GM12878 (cell line): ENCODE results near the gene PCDHGA4. TPM values are rescaled to one million over a fixed set of nuclear protein-coding genes. Genes with fewer than 3 reads are reported as not detected.

Experiments used
- ATAC-seq: fragments of 200-7000 bp; cut with Tn5 transposase; 3 replicates; pipeline ENCODE4 v1.9.1; 2020; ENCODE audit warnings: mild to moderate bottlenecking, moderate library complexity
- BruUV-seq: library from RNA; stranded (reverse); fragments of 400-500 nt; replicated peaks from 2 replicates; lab custom pipeline; 2021; lab: Mats Ljungman, UMichigan
- CTCF ChIA-PET: fragments of 300-600 bp; sonication (Branson Sonifier 250); formaldehyde crosslinking; extraction: SDS; loops from one replicate; lab custom pipeline; 2021; ENCODE audit warnings: inconsistent platforms; lab: Yijun Ruan, JAX
- POLR2A ChIA-PET: fragments of 350-600 bp; formaldehyde crosslinking; extraction: SDS; loops from one replicate; lab custom pipeline; 2021; ENCODE audit warnings: inconsistent platforms; lab: Charles Lee
- RAD21 ChIA-PET: fragments of 300-600 bp; sonication (Branson Sonifier 250); formaldehyde crosslinking; loops from one replicate; lab custom pipeline; 2023; ENCODE audit warnings: antibody characterized with exemption; ENCODE audit not compliant: unreplicated experiment; lab: Charles Lee
- SMC1A ChIA-PET: fragments of 300-600 bp; sonication (Branson Sonifier 250); formaldehyde crosslinking; loops from one replicate; lab custom pipeline; 2023; ENCODE audit not compliant: unreplicated experiment, uncharacterized antibody; lab: Charles Lee
- DNase-seq: peaks from one replicate; pipeline ENCODE4 v3.0.0-alpha.2; 2011; ENCODE audit warnings: low read depth, low spot score
- FAIRE-seq: peaks from 3 replicates; lab custom pipeline; 2011; peaks lifted over from hg19 to GRCh38; lab: Jason Lieb, UNC
- H2AFZ ChIP-seq: 2 replicates; pipeline ENCODE4 v1.6.0; 2011; ENCODE audit warnings: low read depth, low read length, control low read depth; ENCODE audit not compliant: control insufficient read depth
- H3K27ac ChIP-seq: 2 replicates; pipeline ENCODE4 v1.5.1; 2011; ENCODE audit warnings: control low read depth; ENCODE audit not compliant: control insufficient read depth, insufficient read depth
- H3K27me3 ChIP-seq, 2 experiments: replicated peaks in 1 of 2; 2 replicates each; pipeline versions ENCODE4 v1.6.0 to v1.6.1; 2011; ENCODE audit warnings: low read length in 1 of 2; ENCODE audit not compliant: control insufficient read depth in 2 of 2, insufficient read depth in 2 of 2
- H3K36me3 ChIP-seq, 2 experiments: 2 replicates each; pipeline ENCODE4 v1.5.1; 2011; ENCODE audit warnings: low read length in 1 of 2; ENCODE audit not compliant: control insufficient read depth in 2 of 2, insufficient read depth in 2 of 2
- H3K4me1 ChIP-seq: 2 replicates; pipeline ENCODE4 v1.6.1; 2011; ENCODE audit warnings: mild to moderate bottlenecking, low read length, moderate library complexity, mixed read lengths; ENCODE audit not compliant: control insufficient read depth, insufficient read depth
- H3K4me2 ChIP-seq: 2 replicates; pipeline ENCODE4 v1.6.0; 2011; ENCODE audit warnings: control low read depth; ENCODE audit not compliant: control insufficient read depth, insufficient read depth
- H3K4me3 ChIP-seq: fragments of 200-600 bp; sonication (generic); 2 replicates; pipeline ENCODE4 v1.5.1; 2016
- H3K79me2 ChIP-seq: 2 replicates; pipeline ENCODE4 v1.6.0; 2011; ENCODE audit warnings: low read length; ENCODE audit not compliant: control insufficient read depth, insufficient read depth
- H3K9ac ChIP-seq: 2 replicates; pipeline ENCODE4 v1.8.0; 2011; ENCODE audit warnings: low read length, control low read depth, mixed read lengths; ENCODE audit not compliant: control insufficient read depth, insufficient read depth
- H3K9me3 ChIP-seq: replicated peaks from 3 replicates; pipeline ENCODE4 v1.5.1; 2011; ENCODE audit warnings: mild to moderate bottlenecking, low read length; ENCODE audit not compliant: control insufficient read depth, insufficient read depth
- H4K20me1 ChIP-seq: 2 replicates; pipeline ENCODE4 v1.6.0; 2011; ENCODE audit not compliant: control insufficient read depth, insufficient read depth
- BACH1 ChIP-seq: fragments of 450-650 bp; IDR thresholded peaks from 2 replicates; pipeline ENCODE4 v1.6.1; 2017; ENCODE audit warnings: mild to moderate bottlenecking, borderline replicate concordance
- IRF4 ChIP-seq: IDR thresholded peaks from 2 replicates; pipeline ENCODE4 v1.6.1; 2011; ENCODE audit warnings: low read depth, low read length
- NBN ChIP-seq: fragments of 450-650 bp; IDR thresholded peaks from 2 replicates; pipeline ENCODE4 v1.6.1; 2016
- SRF ChIP-seq, 2 experiments: IDR thresholded peaks; 2 replicates each; pipeline ENCODE4 v1.6.1; 2011; ENCODE audit warnings: low read depth in 2 of 2, low read length in 2 of 2, mild to moderate bottlenecking in 1 of 2, moderate library complexity in 1 of 2
- ZNF622 ChIP-seq: fragments of 450-650 bp; IDR thresholded peaks from 2 replicates; pipeline ENCODE4 v1.6.1; 2017; ENCODE audit warnings: mild to moderate bottlenecking, inconsistent platforms
- WGBS: methylation state at CpG from one replicate; pipeline ENCODE4 v1.1.6; 2016; ENCODE audit warnings: low lambda C conversion rate; ENCODE audit not compliant: insufficient replicate concordance, insufficient coverage; ENCODE audit errors: missing lambda C conversion rate; 5-methylcytosine and 5-hydroxymethylcytosine counted together
- in situ Hi-C: fragments of 300-500 bp; cut with MboI; formaldehyde crosslinking; loops from 9 replicates; pipeline ENCODE4 v1.14.3; 2018; ENCODE audit warnings: mixed read lengths
- intact Hi-C: fragments of 100-400 bp; cut with micrococcal nuclease; formaldehyde crosslinking; loops from one replicate; pipeline ENCODE4 v1.14.2; 2022; ENCODE audit not compliant: unreplicated experiment
- polyA plus RNA-seq, 11 experiments: library from polyadenylated mRNA; depleted of rRNA in 4 of 11; unstranded in 6 of 11; stranded (reverse) in 5 of 11; fragments of >200 nt; fragmentation: Nextera tagmentation in 4 of 11; fragmentation: Illumina TruSeq in 1 of 11; extraction: Ambion mirVana in 4 of 11; extraction: Trizol in 1 of 11; gene quantifications; 1 replicate in 1 of 11; 2 replicates in 10 of 11; pipeline versions ENCODE4 v1.2.1 to v1.2.3, GENCODE V29; 2011 to 2016; ENCODE audit warnings: inconsistent platforms in 2 of 11, missing spikeins in 2 of 11, low read depth in 1 of 11
- total RNA-seq, 4 experiments: library from RNA; depleted of rRNA in 3 of 4; stranded (reverse); fragments of >200 nt in 3 of 4; fragmentation: Illumina TruSeq in 1 of 4; extraction: Trizol in 1 of 4; gene quantifications; 2 replicates each; pipeline versions ENCODE4 v1.2.1 to v1.2.3, GENCODE V29; 2013 to 2021
- TF ChIP-seq, protein P1 (sequence below): fragments of 450-650 bp; IDR thresholded peaks from 2 replicates; pipeline ENCODE4 v1.6.1; 2017; ENCODE audit warnings: mild to moderate bottlenecking, moderate library complexity
- TF ChIP-seq, protein P2 (sequence below): fragments of 450-650 bp; formaldehyde crosslinking; IDR thresholded peaks from 2 replicates; pipeline ENCODE4 v1.4.0; 2022; ENCODE audit warnings: mild to moderate bottlenecking, moderate library complexity
- TF ChIP-seq, protein P3 (sequence below): IDR thresholded peaks from 2 replicates; pipeline ENCODE4 v1.6.1; 2011; ENCODE audit warnings: borderline replicate concordance, low read depth, mild to moderate bottlenecking, moderate library complexity, low read length; ENCODE audit not compliant: insufficient read depth, poor library complexity, severe bottlenecking

The PCDHGA4 gene
- total and polyA plus RNA-seq, 10 of the 15 experiments (the other 5 are each of a cell fraction or from before 2014, with no cell fraction given): 0.09 to 0.17 (median 0.13) TPM; not detected in 3

DNA sequence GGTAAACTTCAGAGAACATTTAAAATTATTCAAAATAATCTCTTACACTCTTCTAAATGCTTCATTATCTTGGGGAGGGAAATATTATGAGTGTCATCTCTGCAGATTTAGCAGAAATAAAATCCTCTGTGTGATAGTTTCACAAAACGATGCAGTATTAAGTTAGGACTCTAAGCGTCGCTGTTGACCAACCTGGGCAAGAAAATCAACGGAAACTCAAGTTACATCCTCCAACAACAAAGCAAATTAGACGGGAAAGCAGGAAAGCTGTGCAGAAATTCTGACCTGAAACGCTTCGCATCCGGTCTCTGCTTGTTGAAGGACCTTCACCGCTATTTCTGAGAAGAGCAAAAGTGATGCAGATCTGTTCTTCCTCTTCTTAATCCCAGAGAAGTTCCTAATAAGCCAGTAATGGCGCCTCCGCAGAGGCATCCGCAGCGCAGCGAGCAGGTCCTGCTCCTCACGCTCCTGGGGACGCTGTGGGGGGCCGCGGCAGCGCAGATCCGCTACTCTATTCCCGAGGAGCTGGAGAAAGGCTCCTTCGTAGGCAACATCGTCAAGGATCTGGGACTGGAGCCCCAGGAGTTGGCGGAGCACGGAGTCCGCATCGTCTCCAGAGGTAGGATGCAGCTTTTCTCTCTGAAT lies 19.0 kb downstream of the PCDHGA4 start, which contains the start of gene PCDHGA6 (continued):
- TF ChIP-seq, protein P1, sequence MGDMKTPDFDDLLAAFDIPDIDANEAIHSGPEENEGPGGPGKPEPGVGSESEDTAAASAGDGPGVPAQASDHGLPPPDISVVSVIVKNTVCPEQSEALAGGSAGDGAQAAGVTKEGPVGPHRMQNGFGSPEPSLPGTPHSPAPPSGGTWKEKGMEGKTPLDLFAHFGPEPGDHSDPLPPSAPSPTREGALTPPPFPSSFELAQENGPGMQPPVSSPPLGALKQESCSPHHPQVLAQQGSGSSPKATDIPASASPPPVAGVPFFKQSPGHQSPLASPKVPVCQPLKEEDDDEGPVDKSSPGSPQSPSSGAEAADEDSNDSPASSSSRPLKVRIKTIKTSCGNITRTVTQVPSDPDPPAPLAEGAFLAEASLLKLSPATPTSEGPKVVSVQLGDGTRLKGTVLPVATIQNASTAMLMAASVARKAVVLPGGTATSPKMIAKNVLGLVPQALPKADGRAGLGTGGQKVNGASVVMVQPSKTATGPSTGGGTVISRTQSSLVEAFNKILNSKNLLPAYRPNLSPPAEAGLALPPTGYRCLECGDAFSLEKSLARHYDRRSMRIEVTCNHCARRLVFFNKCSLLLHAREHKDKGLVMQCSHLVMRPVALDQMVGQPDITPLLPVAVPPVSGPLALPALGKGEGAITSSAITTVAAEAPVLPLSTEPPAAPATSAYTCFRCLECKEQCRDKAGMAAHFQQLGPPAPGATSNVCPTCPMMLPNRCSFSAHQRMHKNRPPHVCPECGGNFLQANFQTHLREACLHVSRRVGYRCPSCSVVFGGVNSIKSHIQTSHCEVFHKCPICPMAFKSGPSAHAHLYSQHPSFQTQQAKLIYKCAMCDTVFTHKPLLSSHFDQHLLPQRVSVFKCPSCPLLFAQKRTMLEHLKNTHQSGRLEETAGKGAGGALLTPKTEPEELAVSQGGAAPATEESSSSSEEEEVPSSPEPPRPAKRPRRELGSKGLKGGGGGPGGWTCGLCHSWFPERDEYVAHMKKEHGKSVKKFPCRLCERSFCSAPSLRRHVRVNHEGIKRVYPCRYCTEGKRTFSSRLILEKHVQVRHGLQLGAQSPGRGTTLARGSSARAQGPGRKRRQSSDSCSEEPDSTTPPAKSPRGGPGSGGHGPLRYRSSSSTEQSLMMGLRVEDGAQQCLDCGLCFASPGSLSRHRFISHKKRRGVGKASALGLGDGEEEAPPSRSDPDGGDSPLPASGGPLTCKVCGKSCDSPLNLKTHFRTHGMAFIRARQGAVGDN: no peak

DNA sequence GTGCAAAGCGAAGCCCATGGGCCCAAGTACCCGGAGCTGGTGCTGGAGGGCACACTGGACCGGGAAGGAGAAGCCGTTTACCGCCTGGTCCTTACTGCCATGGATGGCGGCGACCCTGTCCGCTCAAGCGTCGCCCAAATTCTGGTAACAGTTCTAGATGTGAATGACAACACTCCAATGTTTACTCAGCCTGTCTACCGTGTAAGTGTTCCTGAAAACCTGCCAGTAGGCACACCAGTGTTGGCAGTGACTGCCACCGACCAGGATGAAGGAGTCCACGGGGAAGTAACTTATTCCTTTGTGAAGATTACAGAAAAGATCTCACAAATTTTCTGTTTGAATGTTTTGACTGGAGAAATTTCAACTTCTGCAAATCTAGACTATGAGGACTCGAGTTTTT lies 19.8 kb downstream of the PCDHGA4 start:
- BruUV-seq: no TSS peak
- Histone ChIP-seq H3K9me3 (peaks cover 17% of the 10 kb centered on the region; the same call in 2 of the 3 replicates), H3K4me1 (no peaks in the 10 kb centered on the region), H3K79me2 (no peaks in the 10 kb centered on the region), H3K27me3 (no peaks in the 10 kb centered on the region), H3K27ac (no peak overlapping the region), H3K36me3 (no peaks in the 10 kb centered on the region), H4K20me1 (no peaks in the 10 kb centered on the region), H3K4me2 (no peak overlapping the region), H3K9ac (no peak overlapping the region), H3K4me3 (no peak overlapping the region), H2AFZ (no peak overlapping the region)
- no peak for DNase-seq
- ChIA-PET RAD21 (no interaction called here), SMC1A (interaction anchor here (0.8 kb wide), 1 partner anchor 22 kb away, joined by 5 read pairs; no protein-coding TSS in a partner anchor), POLR2A (no interaction called here), CTCF (interaction anchor here (0.9 to 1.3 kb wide), 3 partner anchors 46 to 189 kb away, joined by 3 to 6 read pairs (median 3); partner anchors contain the start of gene PCDHGA11)
- ATAC-seq: no peak
- in situ Hi-C loops (no loop called here), intact Hi-C loops (no loop called here)
- no peak for FAIRE-seq
- WGBS: 93% methylated on average over 14 of the region's 14 CpGs
- TF ChIP-seq BACH1 (no peak), SRF (IDR thresholded peaks at IDR 0.05; ENCODE audit: low read depth in 2 of 2, low read length in 2 of 2) (no peak), IRF4 (no peak), NBN (no peak), ZNF622 (no peak)
- TF ChIP-seq, protein P2, sequence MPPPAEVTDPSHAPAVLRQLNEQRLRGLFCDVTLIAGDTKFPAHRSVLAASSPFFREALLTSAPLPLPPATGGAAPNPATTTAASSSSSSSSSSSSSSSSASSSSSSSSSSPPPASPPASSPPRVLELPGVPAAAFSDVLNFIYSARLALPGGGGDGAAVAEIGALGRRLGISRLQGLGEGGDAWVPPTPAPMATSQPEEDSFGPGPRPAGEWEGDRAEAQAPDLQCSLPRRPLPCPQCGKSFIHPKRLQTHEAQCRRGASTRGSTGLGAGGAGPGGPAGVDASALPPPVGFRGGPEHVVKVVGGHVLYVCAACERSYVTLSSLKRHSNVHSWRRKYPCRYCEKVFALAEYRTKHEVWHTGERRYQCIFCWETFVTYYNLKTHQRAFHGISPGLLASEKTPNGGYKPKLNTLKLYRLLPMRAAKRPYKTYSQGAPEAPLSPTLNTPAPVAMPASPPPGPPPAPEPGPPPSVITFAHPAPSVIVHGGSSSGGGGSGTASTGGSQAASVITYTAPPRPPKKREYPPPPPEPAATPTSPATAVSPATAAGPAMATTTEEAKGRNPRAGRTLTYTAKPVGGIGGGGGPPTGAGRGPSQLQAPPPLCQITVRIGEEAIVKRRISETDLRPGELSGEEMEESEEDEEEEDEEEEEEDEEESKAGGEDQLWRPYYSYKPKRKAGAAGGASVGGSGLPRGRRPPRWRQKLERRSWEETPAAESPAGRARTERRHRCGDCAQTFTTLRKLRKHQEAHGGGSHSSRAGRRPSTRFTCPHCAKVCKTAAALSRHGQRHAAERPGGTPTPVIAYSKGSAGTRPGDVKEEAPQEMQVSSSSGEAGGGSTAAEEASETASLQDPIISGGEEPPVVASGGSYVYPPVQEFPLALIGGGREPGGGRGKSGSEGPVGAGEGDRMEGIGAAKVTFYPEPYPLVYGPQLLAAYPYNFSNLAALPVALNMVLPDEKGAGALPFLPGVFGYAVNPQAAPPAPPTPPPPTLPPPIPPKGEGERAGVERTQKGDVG: no peak
- TF ChIP-seq, protein P3, sequence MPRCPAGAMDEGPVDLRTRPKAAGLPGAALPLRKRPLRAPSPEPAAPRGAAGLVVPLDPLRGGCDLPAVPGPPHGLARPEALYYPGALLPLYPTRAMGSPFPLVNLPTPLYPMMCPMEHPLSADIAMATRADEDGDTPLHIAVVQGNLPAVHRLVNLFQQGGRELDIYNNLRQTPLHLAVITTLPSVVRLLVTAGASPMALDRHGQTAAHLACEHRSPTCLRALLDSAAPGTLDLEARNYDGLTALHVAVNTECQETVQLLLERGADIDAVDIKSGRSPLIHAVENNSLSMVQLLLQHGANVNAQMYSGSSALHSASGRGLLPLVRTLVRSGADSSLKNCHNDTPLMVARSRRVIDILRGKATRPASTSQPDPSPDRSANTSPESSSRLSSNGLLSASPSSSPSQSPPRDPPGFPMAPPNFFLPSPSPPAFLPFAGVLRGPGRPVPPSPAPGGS: no peak
